ENCODE measurements around the gene SFPQ.

DNA sequence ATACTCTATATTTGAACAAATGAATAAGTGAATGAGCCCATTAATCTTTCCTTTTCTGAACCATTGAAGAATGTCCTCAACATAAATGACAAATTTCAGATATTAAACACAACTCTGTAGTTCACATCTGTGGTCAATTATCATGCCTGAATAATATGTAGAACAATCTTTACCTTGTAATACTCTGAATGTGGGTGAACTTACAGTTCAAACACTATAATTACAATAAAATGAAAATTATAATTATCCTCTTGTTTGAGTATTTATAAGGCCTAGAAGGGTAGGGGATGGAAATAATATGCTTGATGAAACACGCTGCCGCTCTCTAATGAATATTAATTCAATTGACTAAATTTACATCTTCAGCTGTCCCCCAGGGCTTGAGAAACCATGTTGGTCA is 8.7 kb upstream of the SFPQ start:
- TF ChIP-seq, protein P1, sequence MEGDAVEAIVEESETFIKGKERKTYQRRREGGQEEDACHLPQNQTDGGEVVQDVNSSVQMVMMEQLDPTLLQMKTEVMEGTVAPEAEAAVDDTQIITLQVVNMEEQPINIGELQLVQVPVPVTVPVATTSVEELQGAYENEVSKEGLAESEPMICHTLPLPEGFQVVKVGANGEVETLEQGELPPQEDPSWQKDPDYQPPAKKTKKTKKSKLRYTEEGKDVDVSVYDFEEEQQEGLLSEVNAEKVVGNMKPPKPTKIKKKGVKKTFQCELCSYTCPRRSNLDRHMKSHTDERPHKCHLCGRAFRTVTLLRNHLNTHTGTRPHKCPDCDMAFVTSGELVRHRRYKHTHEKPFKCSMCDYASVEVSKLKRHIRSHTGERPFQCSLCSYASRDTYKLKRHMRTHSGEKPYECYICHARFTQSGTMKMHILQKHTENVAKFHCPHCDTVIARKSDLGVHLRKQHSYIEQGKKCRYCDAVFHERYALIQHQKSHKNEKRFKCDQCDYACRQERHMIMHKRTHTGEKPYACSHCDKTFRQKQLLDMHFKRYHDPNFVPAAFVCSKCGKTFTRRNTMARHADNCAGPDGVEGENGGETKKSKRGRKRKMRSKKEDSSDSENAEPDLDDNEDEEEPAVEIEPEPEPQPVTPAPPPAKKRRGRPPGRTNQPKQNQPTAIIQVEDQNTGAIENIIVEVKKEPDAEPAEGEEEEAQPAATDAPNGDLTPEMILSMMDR (IDR thresholded peaks at IDR 0.05; ENCODE audit: low read depth, low read length) = no peak
- TF ChIP-seq POLR2A (IDR thresholded peaks at IDR 0.05; ENCODE audit: extremely low read depth, insufficient read length) = no peak

All from NB4 (cell line).